A549 (cell line): Measurements from ENCODE around the gene XDH. TPM values are rescaled to one million over a fixed set of nuclear protein-coding genes. Genes with fewer than 3 reads are reported as not detected.

ENCODE experiments used
- ATAC-seq, 2 experiments: fragments of 200-7000 bp in 1 of 2; fragments of >200 bp in 1 of 2; cut with Nextera tagmentation in 1 of 2; cut with Tn5 transposase in 1 of 2; 3 replicates each; pipeline versions ENCODE4 v1.8.0 to v1.9.1; 2018 to 2020; ENCODE audit warnings: mild to moderate bottlenecking in 1 of 2, moderate library complexity in 1 of 2
- CTCF ChIA-PET: fragments of 300-600 bp; sonication (Branson Sonifier 250); formaldehyde crosslinking; extraction: SDS; loops from one replicate; lab custom pipeline; 2021; ENCODE audit warnings: antibody characterized with exemption, inconsistent platforms; lab: Yijun Ruan, JAX
- POLR2A ChIA-PET: fragments of 350-600 bp; formaldehyde crosslinking; extraction: SDS; loops from one replicate; lab custom pipeline; 2021; ENCODE audit warnings: antibody characterized with exemption, inconsistent platforms; lab: Yijun Ruan, JAX
- DNase-seq, 2 experiments: peaks; one replicate each; pipeline versions ENCODE4 v3.0.0 to v3.0.0-alpha.2; 2011 to 2016; ENCODE audit warnings: low read depth in 1 of 2, low spot score in 1 of 2
- FAIRE-seq: peaks from 2 replicates; lab custom pipeline; 2011; peaks lifted over from hg19 to GRCh38; lab: Jason Lieb, UNC
- H3K27ac ChIP-seq, 2 experiments: fragments of >200 bp; sonication (Bioruptor Twin); formaldehyde crosslinking; 3 replicates each; pipeline ENCODE4 v1.5.1; 2016 to 2017
- H3K4me1 ChIP-seq: fragments of >200 bp; sonication (Bioruptor Twin); formaldehyde crosslinking; 3 replicates; pipeline ENCODE4 v1.6.1; 2016
- H3K4me2 ChIP-seq: fragments of >200 bp; sonication (Bioruptor Twin); formaldehyde crosslinking; 3 replicates; pipeline ENCODE4 v1.6.1; 2016
- H3K4me3 ChIP-seq: fragments of >200 bp; sonication (Bioruptor Twin); formaldehyde crosslinking; 3 replicates; pipeline ENCODE4 v1.5.1; 2016
- H3K9me3 ChIP-seq: fragments of >200 bp; sonication (Bioruptor Twin); formaldehyde crosslinking; 3 replicates; pipeline ENCODE4 v1.6.1; 2016
- BHLHE40 ChIP-seq: IDR thresholded peaks from 2 replicates; pipeline ENCODE4 v1.6.1; 2012; ENCODE audit warnings: low read depth, low read length, inconsistent platforms
- CBX2 ChIP-seq: fragments of 200-600 bp; sonication (generic); IDR thresholded peaks from 2 replicates; pipeline ENCODE4 v1.6.1; 2016; ENCODE audit warnings: low read depth, mild to moderate bottlenecking, borderline replicate concordance
- CEBPB ChIP-seq, 2 experiments: fragments of >200 bp in 1 of 2; sonication (Bioruptor Twin) in 1 of 2; formaldehyde crosslinking in 1 of 2; IDR thresholded peaks; 2 replicates each; pipeline ENCODE4 v1.6.1; 2012 to 2016
- EHMT2 ChIP-seq: fragments of 200-600 bp; sonication (generic); IDR thresholded peaks from 2 replicates; pipeline ENCODE4 v1.6.1; 2016; ENCODE audit warnings: antibody characterized with exemption, low read depth, mild to moderate bottlenecking, moderate library complexity
- ESRRA ChIP-seq: fragments of 150-350 bp; IDR thresholded peaks from 2 replicates; pipeline ENCODE4 v1.6.1; 2014; ENCODE audit warnings: mild to moderate bottlenecking, low read length, borderline replicate concordance
- FOSB ChIP-seq: fragments of 250-450 bp; sonication (Bioruptor Pico); IDR thresholded peaks from 2 replicates; pipeline ENCODE4 v1.5.0; 2020; ENCODE audit warnings: mild to moderate bottlenecking, moderate library complexity
- FOXS1 ChIP-seq: fragments of 250-450 bp; sonication (Bioruptor Pico); IDR thresholded peaks from 2 replicates; pipeline ENCODE4 v1.5.0; 2020; ENCODE audit warnings: mild to moderate bottlenecking, moderate library complexity
- HOXB5 ChIP-seq: fragments of 250-450 bp; sonication (Bioruptor Pico); IDR thresholded peaks from 2 replicates; pipeline ENCODE4 v1.5.0; 2020; ENCODE audit warnings: mild to moderate bottlenecking, moderate library complexity
- KDM5A ChIP-seq: fragments of 200-600 bp; sonication (generic); IDR thresholded peaks from 2 replicates; pipeline ENCODE4 v1.6.1; 2016; ENCODE audit warnings: antibody characterized with exemption, mild to moderate bottlenecking
- NPAS2 ChIP-seq: fragments of 250-450 bp; sonication (Bioruptor Pico); IDR thresholded peaks from 2 replicates; pipeline ENCODE4 v1.8.0; 2022; ENCODE audit warnings: mild to moderate bottlenecking, moderate library complexity, borderline replicate concordance
- PHF8 ChIP-seq: fragments of 200-600 bp; sonication (generic); IDR thresholded peaks from 2 replicates; pipeline ENCODE4 v1.6.1; 2016; ENCODE audit warnings: low read depth, mild to moderate bottlenecking, antibody characterized with exemption, moderate library complexity, borderline replicate concordance
- POLR2AphosphoS2 ChIP-seq: conservative IDR thresholded peaks from 2 replicates; pipeline ENCODE4 v1.6.1; 2012; ENCODE audit warnings: low read length, improper control_type of control experiment, inconsistent platforms
- RAD21 ChIP-seq, 2 experiments: fragments of >200 bp in 1 of 2; sonication (Bioruptor Twin) in 1 of 2; formaldehyde crosslinking in 1 of 2; IDR thresholded peaks in 1 of 2; conservative IDR thresholded peaks in 1 of 2; 2 replicates in 1 of 2; 3 replicates in 1 of 2; pipeline ENCODE4 v1.6.1; 2012 to 2018; ENCODE audit warnings: inconsistent platforms in 1 of 2
- RARB ChIP-seq: fragments of 250-450 bp; sonication (Bioruptor Pico); IDR thresholded peaks from 2 replicates; pipeline ENCODE4 v1.8.0; 2021; ENCODE audit warnings: mild to moderate bottlenecking, moderate library complexity
- RNF2 ChIP-seq: fragments of 200-600 bp; sonication (generic); IDR thresholded peaks from 2 replicates; pipeline ENCODE4 v1.6.1; 2016; ENCODE audit warnings: low read depth, mild to moderate bottlenecking, antibody characterized with exemption, moderate library complexity, borderline replicate concordance
- TP53 ChIP-seq: fragments of 250-450 bp; sonication (Bioruptor Pico); IDR thresholded peaks from 2 replicates; pipeline ENCODE4 v1.5.0; 2021; ENCODE audit warnings: mild to moderate bottlenecking, moderate library complexity
- ZC3H11A ChIP-seq: fragments of 450-650 bp; IDR thresholded peaks from 2 replicates; pipeline ENCODE4 v1.6.1; 2014; ENCODE audit warnings: antibody characterized with exemption, mild to moderate bottlenecking
- ZNF302 ChIP-seq: fragments of 250-450 bp; sonication (Bioruptor Pico); IDR thresholded peaks from 2 replicates; pipeline ENCODE4 v1.9.0; 2021; ENCODE audit warnings: inconsistent platforms, mild to moderate bottlenecking, moderate library complexity
- ZSCAN20 ChIP-seq: fragments of 250-450 bp; sonication (Bioruptor Pico); IDR thresholded peaks from 2 replicates; pipeline ENCODE4 v1.8.0; 2022; ENCODE audit warnings: mild to moderate bottlenecking, moderate library complexity
- WGBS: methylation state at CpG from one replicate; pipeline ENCODE4 v1.1.6; 2017; ENCODE audit errors: missing lambda C conversion rate; 5-methylcytosine and 5-hydroxymethylcytosine counted together
- polyA plus RNA-seq, 4 experiments: library from polyadenylated mRNA; depleted of rRNA in 3 of 4; stranded (reverse); fragments of >200 nt; fragmentation: RNase III in 1 of 4; extraction: RNeasy Plus Mini Kit Qiagen cat#74134 plus additional on column Dnase treatment in 1 of 4; gene quantifications; 2 replicates in 3 of 4; 3 replicates in 1 of 4; pipeline ENCODE4 v1.2.3, GENCODE V29; 2011 to 2017
- TF ChIP-seq, protein P1 (sequence below): fragments of 450-650 bp; IDR thresholded peaks from 2 replicates; pipeline ENCODE4 v1.6.1; 2014; ENCODE audit warnings: antibody characterized with exemption
- TF ChIP-seq, protein P2 (sequence below): fragments of 250-450 bp; sonication (Bioruptor Pico); IDR thresholded peaks from 2 replicates; pipeline ENCODE4 v1.5.0; 2021; ENCODE audit warnings: mild to moderate bottlenecking, moderate library complexity, borderline replicate concordance

XDH gene
- polyA plus RNA-seq, 2 of the 4 experiments (the other 2 are of a cell fraction), result 0.71 to 1.1 TPM

DNA sequence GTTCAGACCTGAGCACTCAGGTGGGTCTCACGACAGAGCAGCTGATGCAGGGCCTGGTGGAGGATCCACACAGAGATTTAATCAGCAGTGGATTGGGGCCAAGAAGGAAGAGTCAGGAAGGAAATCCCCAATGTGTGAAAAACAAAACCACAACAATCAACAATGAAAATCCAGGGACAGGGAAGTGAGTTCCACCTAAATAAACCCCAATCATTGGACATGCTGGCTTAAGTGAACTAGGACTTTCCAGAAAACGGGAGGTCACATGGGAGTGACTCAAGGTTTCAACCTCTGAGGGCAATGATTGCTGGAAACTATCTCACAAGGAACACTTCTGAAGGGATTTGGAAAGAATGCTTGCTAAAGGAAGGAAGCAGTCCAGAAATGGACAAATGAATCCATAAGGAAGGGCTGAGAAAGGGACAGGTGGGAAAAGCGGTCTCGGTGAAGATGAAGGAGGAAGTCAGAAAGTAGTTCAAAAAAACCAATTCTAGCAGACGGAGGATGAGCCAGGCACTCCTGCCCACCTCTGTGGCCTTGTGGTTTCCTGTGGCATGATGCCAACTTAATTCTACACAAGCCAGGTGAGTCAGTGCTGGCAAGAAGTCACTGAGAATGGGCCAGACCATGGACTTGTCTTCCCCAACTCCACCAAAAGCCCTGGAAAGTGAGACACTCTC lies 15.4 kb upstream of the XDH start:
- TF ChIP-seq FOXS1 (no peak), RAD21 (conservative IDR thresholded peaks at IDR 0.05 in 1 of 2, IDR thresholded peaks at IDR 0.05 in 1 of 2) (no peak), HOXB5 (no peak), BHLHE40 (no peak)
- TF ChIP-seq, protein P1, sequence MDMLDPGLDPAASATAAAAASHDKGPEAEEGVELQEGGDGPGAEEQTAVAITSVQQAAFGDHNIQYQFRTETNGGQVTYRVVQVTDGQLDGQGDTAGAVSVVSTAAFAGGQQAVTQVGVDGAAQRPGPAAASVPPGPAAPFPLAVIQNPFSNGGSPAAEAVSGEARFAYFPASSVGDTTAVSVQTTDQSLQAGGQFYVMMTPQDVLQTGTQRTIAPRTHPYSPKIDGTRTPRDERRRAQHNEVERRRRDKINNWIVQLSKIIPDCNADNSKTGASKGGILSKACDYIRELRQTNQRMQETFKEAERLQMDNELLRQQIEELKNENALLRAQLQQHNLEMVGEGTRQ, result peak; percentile 23; the same call in 1 of the 2 replicates
- TF ChIP-seq, all 56 proteins: peak for 1
- Histone ChIP-seq H3K4me3 (no peak overlapping the region), H3K4me1 (peaks cover 10% of the 10 kb centered on the region; the same call in 1 of the 3 replicates), H3K4me2 (0 out of 3 replicates have a peak overlapping the region, but pooled peaks have one; percentile 5), H3K27ac (peak overlapping the region in 1 of 2 experiments; percentile 41; a peak in 3 of 6 replicates), H3K9me3 (0 out of 3 replicates have a peak, but pooled peaks cover 3% of the 10 kb centered on the region)
- ChIA-PET POLR2A (no interaction called here), CTCF (interaction anchor here (0.6 to 1.7 kb wide), 5 partner anchors 28 to 196 kb away, joined by 3 to 5 read pairs (median 3); partner anchors contain the start of gene EHD3)
- FAIRE-seq (no peak), DNase-seq (peak in 1 of 2 experiments; percentile 41), ATAC-seq (no peak)
- 51% methylated on average over 5 of the region's 5 CpGs for WGBS

DNA sequence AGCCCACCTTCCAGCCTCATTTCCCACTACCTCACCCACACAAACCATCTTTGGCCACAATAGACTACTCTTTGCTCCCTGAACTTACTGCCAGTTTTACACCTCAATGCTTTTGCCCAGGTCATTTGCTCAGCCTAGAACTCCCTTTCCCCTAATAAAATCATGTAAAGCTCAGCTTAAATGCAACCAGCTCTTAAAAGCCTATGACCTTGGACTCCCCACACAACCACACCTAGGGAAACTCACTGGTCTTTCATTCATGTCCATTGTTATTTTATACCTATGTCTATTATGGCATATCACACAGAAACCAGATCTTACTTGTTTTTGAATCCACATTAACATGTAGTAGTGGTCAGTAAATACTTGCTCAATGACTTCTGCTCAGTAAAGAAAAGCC lies 14.5 kb upstream of the XDH start:
- Histone ChIP-seq H3K27ac (0 out of 6 replicates have a peak overlapping the region, but pooled peaks of 1 of the 2 experiments have one; percentile 5), H3K4me3 (no peak overlapping the region), H3K4me1 (peaks cover 10% of the 10 kb centered on the region; the same call in 1 of the 3 replicates), H3K9me3 (0 out of 3 replicates have a peak, but pooled peaks cover 3% of the 10 kb centered on the region), H3K4me2 (no peak overlapping the region)
- DNase-seq (no peak), FAIRE-seq (no peak)
- ChIA-PET CTCF (interaction anchor here (0.9 to 1.4 kb wide), 2 partner anchors 27 to 195 kb away, joined by 3 read pairs; partner anchors contain the start of gene EHD3), POLR2A (no interaction called here)
- TF ChIP-seq NPAS2 (CRISPR knock-in tag) (no peak), ZSCAN20 (CRISPR knock-in tag) (no peak), ESRRA (no peak), CEBPB (IDR thresholded peaks at IDR 0.05) (no peak), RNF2 (no peak), ZNF302 (CRISPR knock-in tag) (no peak), PHF8 (no peak), KDM5A (no peak), ZC3H11A (no peak), FOSB (no peak), POLR2AphosphoS2 (no peak), EHMT2 (no peak), RARB (no peak), CBX2 (no peak), TP53 (CRISPR knock-in tag) (no peak)
- TF ChIP-seq, protein P2, sequence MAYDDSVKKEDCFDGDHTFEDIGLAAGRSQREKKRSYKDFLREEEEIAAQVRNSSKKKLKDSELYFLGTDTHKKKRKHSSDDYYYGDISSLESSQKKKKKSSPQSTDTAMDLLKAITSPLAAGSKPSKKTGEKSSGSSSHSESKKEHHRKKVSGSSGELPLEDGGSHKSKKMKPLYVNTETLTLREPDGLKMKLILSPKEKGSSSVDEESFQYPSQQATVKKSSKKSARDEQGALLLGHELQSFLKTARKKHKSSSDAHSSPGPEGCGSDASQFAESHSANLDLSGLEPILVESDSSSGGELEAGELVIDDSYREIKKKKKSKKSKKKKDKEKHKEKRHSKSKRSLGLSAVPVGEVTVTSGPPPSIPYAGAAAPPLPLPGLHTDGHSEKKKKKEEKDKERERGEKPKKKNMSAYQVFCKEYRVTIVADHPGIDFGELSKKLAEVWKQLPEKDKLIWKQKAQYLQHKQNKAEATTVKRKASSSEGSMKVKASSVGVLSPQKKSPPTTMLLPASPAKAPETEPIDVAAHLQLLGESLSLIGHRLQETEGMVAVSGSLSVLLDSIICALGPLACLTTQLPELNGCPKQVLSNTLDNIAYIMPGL (CRISPR knock-in tag), result no peak
- TF ChIP-seq, protein P1, result no peak
- TF ChIP-seq, all 56 proteins: peak for 0
- no peak for ATAC-seq
